ENCODE data around the gene TCIRG1. TPM values are rescaled to one million over a fixed set of nuclear protein-coding genes. Genes with fewer than 3 reads are reported as not detected.
"Not testable (repeated sequence)": the region's sequence is repeated elsewhere in the genome, so short reads cannot be mapped to it uniquely, and the experiment has no call there.

The TCIRG1 gene
- total RNA-seq, 6 donors from 2014 or later: 141 to 919 (median 287) TPM

DNA sequence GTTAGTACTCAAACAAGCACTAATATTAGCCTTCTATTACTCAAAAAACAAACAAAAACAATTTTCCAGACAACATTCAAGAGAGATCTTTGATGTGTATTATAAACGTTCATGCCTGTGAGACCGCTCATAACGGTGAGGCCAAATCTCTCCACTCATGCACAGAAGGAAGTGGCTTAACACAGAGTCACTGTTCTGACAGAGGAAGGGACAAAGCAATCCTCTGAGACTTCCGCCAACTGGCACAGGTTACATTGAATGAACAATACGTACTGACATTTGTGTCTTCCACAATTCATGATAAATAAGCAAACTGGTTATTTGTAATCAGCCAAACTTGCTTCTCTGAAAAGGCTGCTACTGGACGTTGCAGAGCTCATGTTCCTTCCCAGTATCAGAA, 51.9 kb downstream of the TCIRG1 start:
- WGBS, 2 donors: 32 to 37% methylated on average over 6 of the region's 6 CpGs
- H3K9me3 ChIP-seq: no peaks in the 10 kb centered on the region
- no peaks in the 10 kb centered on the region for H3K36me3 ChIP-seq
- TF ChIP-seq EP300 (IDR thresholded peaks at IDR 0.05) (no peak), POLR2AphosphoS5 (IDR thresholded peaks at IDR 0.05) (no peak), POLR2A (IDR thresholded peaks at IDR 0.05) (no peak)
- TF ChIP-seq, protein P1, sequence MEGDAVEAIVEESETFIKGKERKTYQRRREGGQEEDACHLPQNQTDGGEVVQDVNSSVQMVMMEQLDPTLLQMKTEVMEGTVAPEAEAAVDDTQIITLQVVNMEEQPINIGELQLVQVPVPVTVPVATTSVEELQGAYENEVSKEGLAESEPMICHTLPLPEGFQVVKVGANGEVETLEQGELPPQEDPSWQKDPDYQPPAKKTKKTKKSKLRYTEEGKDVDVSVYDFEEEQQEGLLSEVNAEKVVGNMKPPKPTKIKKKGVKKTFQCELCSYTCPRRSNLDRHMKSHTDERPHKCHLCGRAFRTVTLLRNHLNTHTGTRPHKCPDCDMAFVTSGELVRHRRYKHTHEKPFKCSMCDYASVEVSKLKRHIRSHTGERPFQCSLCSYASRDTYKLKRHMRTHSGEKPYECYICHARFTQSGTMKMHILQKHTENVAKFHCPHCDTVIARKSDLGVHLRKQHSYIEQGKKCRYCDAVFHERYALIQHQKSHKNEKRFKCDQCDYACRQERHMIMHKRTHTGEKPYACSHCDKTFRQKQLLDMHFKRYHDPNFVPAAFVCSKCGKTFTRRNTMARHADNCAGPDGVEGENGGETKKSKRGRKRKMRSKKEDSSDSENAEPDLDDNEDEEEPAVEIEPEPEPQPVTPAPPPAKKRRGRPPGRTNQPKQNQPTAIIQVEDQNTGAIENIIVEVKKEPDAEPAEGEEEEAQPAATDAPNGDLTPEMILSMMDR (IDR thresholded peaks at IDR 0.05): no peak
- DNase-seq (peak in 1 of 2 donors; percentile 64), ATAC-seq (ENCODE audit: low FRiP score in 2 of 2) (peak; percentile 56 to 66)
- peaks cover 12 to 26% (median 18%) of the 10 kb centered on the region in 4 donors for H3K4me1 ChIP-seq
- no peaks in the 10 kb centered on the region for H3K27me3 ChIP-seq
- no peak overlapping the region for H3K4me3 ChIP-seq
- peak overlapping the region; percentile 36 to 82 (median 55) for H3K27ac ChIP-seq

DNA sequence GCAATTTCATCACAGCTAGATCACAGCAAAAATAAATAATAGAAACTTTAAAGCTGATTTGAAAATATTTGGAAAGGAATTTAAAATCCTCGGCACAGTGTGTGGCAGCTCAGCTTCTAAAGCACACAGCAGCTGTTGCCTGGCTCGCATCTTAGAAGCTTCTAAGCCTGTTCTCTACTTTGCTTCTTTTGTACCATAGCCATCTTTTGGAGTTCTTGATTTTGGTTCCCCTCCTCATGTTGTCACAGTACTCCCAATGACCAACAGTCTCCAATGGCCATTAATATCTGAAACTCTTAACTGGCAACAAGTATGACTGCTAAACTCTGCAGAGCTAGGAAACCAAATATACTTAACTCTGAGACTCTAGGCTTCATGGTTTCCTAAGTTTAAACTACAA, 53.6 kb downstream of the TCIRG1 start:
- no peak for ATAC-seq (ENCODE audit: low FRiP score in 2 of 2)
- Histone ChIP-seq H3K36me3 (no peaks in the 10 kb centered on the region), H3K27ac (no peak overlapping the region), H3K4me3 (no peak overlapping the region), H3K4me1 (peaks cover 12 to 26% (median 18%) of the 10 kb centered on the region in 4 donors), H3K9me3 (no peaks in the 10 kb centered on the region), H3K27me3 (no peaks in the 10 kb centered on the region)
- 84 to 94% methylated on average over 2 of the region's 2 CpGs for WGBS, 2 donors
- DNase-seq: no peak
- TF ChIP-seq, protein P1 (IDR thresholded peaks at IDR 0.05): no peak
- TF ChIP-seq POLR2AphosphoS5 (IDR thresholded peaks at IDR 0.05) (no peak), EP300 (IDR thresholded peaks at IDR 0.05) (no peak), POLR2A (IDR thresholded peaks at IDR 0.05) (no peak)

DNA sequence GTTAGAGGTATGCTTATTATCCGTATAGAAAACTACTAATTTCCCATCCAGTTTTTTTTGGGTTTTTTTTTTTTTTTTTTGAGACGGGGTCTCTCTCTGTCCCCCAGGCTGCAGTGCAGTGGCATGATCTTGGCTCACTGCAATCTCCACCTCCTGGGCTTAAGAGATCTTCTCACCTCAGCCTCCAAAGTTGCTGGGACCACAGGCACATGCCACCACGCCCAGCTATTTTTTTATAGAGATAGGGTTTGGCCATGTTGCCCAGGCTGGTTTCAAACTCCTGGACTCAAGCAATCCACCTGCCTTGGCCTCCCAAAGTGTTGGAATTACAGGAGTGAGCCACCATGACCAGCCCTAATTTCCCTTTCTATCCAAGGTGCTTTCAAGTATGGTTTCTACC, 54.1 kb downstream of the TCIRG1 start:
- H3K9me3 ChIP-seq; ATAC-seq (ENCODE audit: low FRiP score in 2 of 2); H3K27ac ChIP-seq; H3K4me3 ChIP-seq; DNase-seq; H3K27me3 ChIP-seq; H3K36me3 ChIP-seq: not testable (repeated sequence)
- 89 to 93% methylated on average over 3 of the region's 3 CpGs for WGBS, 2 donors
- peaks cover 12 to 26% (median 18%) of the 10 kb centered on the region in 4 donors for H3K4me1 ChIP-seq

DNA sequence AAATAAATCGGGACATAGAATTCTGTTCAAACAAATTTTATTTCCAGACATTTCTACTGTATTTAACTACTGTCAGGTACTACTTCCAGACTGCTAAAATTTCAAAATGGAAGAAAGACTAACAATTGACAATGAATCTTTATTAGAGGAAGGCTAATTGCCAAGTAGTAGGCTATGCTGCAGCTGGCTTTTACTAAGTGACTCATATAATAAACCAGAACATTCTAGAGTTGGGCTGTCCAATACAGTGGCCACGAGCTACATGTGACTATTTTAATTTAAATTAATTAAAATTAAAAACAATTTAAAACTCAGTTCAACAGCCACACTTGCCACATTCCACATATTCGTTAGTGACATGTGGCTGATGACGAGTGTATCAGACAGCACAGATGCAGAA, 54.7 kb downstream of the TCIRG1 start:
- Histone ChIP-seq H3K27me3 (no peaks in the 10 kb centered on the region), H3K9me3 (no peaks in the 10 kb centered on the region), H3K27ac (no peak overlapping the region), H3K4me3 (no peak overlapping the region), H3K36me3 (no peaks in the 10 kb centered on the region), H3K4me1 (peaks cover 12 to 29% (median 20%) of the 10 kb centered on the region in 4 donors)
- DNase-seq (no peak), ATAC-seq (ENCODE audit: low FRiP score in 2 of 2) (no peak)
- 93 to 95% methylated on average over 4 of the region's 4 CpGs for WGBS, 2 donors
- TF ChIP-seq POLR2A (IDR thresholded peaks at IDR 0.05) (no peak), POLR2AphosphoS5 (IDR thresholded peaks at IDR 0.05) (no peak)
- TF ChIP-seq, protein P1 (IDR thresholded peaks at IDR 0.05): no peak

DNA sequence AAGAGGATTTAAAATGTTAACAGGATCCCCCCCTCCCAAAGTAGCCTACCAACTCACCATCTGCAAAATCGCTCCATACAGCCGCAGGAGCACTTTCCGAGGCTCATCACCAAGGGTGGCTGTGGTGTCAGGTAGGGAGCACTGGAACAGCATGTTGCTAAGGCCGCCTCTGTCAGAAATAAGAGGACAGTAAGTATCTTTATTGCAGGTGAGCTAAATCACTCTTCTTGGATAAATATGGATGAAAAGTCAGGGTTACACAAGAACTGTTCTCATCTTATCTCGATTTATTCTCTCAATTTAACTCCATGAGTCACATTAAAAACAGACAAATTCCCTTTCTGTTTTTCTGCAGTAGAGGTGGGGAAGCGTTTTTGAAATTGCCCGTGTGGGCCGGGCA, 58.1 kb downstream of the TCIRG1 start:
- Histone ChIP-seq H3K36me3 (no peaks in the 10 kb centered on the region), H3K9me3 (no peaks in the 10 kb centered on the region), H3K4me1 (peaks cover 6 to 24% (median 20%) of the 10 kb centered on the region in 4 donors), H3K27me3 (no peaks in the 10 kb centered on the region), H3K4me3 (no peak overlapping the region), H3K27ac (no peak overlapping the region)
- ATAC-seq (ENCODE audit: low FRiP score in 2 of 2) (no peak), DNase-seq (peak in 1 of 2 donors; percentile 42)
- WGBS, 2 donors: 89 to 93% methylated on average over 8 of the region's 8 CpGs
- TF ChIP-seq EP300 (IDR thresholded peaks at IDR 0.05) (no peak), POLR2A (IDR thresholded peaks at IDR 0.05) (no peak), POLR2AphosphoS5 (IDR thresholded peaks at IDR 0.05) (no peak)
- TF ChIP-seq, protein P1 (IDR thresholded peaks at IDR 0.05): no peak

Data from upper lobe of left lung (tissue), 6 donors.